GM19238 (cell line): Measurements from ENCODE around the gene SERPINI1.

ENCODE experiments used
- DNase-seq: peaks from one replicate; pipeline ENCODE4 v3.0.0; 2011; ENCODE audit warnings: low spot score; ENCODE audit not compliant: insufficient read length

Gene SERPINI1

GRCh38 chr3:167734498-167735232 lies 856 bp upstream of the SERPINI1 start, which contains the start of gene PDCD10:
TSS of gene PDCD10 (minus strand) at chr3:167734892. CDS start at chr3:167720157, 14,735 bp downstream.
- peak; percentile 60 for DNase-seq

GRCh38 chr3:167736264-167736787 lies 805 bp downstream of the SERPINI1 start:
- no peak for DNase-seq

- no peak for DNase-seq
Measured at GRCh38 chr3:167736997-167737396, 1.5 kb downstream of the SERPINI1 start.

GRCh38 chr3:167738037-167738436 lies 2.5 kb downstream of the SERPINI1 start:
- DNase-seq: no peak

- DNase-seq: no peak
Measured at GRCh38 chr3:167739190-167739810, 3.8 kb downstream of the SERPINI1 start.

- no peak for DNase-seq
Measured at GRCh38 chr3:167740961-167741587, 5.6 kb downstream of the SERPINI1 start.

- no peak for DNase-seq
Measured at GRCh38 chr3:167742338-167742737, 6.8 kb downstream of the SERPINI1 start.

- DNase-seq: no peak
Measured at GRCh38 chr3:167743799-167744198, 8.3 kb downstream of the SERPINI1 start.

GRCh38 chr3:167749209-167749608 lies 13.7 kb downstream of the SERPINI1 start:
- DNase-seq: no peak

GRCh38 chr3:167749728-167750127 lies 14.2 kb downstream of the SERPINI1 start:
- DNase-seq: no peak

- no peak for DNase-seq
Measured at GRCh38 chr3:167750272-167750971, 14.9 kb downstream of the SERPINI1 start.

- no peak for DNase-seq
Measured at GRCh38 chr3:167754049-167754448, 18.5 kb downstream of the SERPINI1 start.

GRCh38 chr3:167761302-167761701 lies 25.8 kb downstream of the SERPINI1 start:
- DNase-seq: no peak

GRCh38 chr3:167762296-167762695 lies 26.8 kb downstream of the SERPINI1 start:
- DNase-seq: no peak

- DNase-seq: no peak
Measured at GRCh38 chr3:167772992-167773391, 37.5 kb downstream of the SERPINI1 start.

GRCh38 chr3:167773584-167773983 lies 38.1 kb downstream of the SERPINI1 start:
- DNase-seq: no peak

- no peak for DNase-seq
Measured at GRCh38 chr3:167776066-167776685, 40.7 kb downstream of the SERPINI1 start.

- no peak for DNase-seq
Measured at GRCh38 chr3:167777356-167777755, 41.8 kb downstream of the SERPINI1 start.

- no peak for DNase-seq
Measured at GRCh38 chr3:167780214-167780883, 44.8 kb downstream of the SERPINI1 start.

- no peak for DNase-seq
Measured at GRCh38 chr3:167783781-167784180, 48.3 kb downstream of the SERPINI1 start.

- no peak for DNase-seq
Measured at GRCh38 chr3:167785790-167786189, 50.3 kb downstream of the SERPINI1 start.
